Activated CD4-positive, alpha-beta T cell treated with anti-CD3 and anti-CD28 coated beads, Interleukin-2, amount 10 ng/mL, durations not matched to agents 7 days and 5 days (primary cell): Measurements from ENCODE around the gene MUSTN1. TPM values are rescaled to one million over a fixed set of nuclear protein-coding genes. Genes with fewer than 3 reads are reported as not detected.

Experiments
- CTCF ChIA-PET: fragments of 350-600 bp; sonication (Branson Sonifier 250); formaldehyde crosslinking; loops from one replicate; lab custom pipeline; 2021; ENCODE audit warnings: antibody characterized with exemption; lab: Charles Lee
- POLR2A ChIA-PET: fragments of 350-600 bp; sonication (Branson Sonifier 250); formaldehyde crosslinking; loops from one replicate; lab custom pipeline; 2021; ENCODE audit warnings: antibody characterized with exemption; lab: Charles Lee
- DNase-seq: peaks from one replicate; pipeline ENCODE4 v3.0.0-alpha.2; 2020
- H3K27ac Mint-ChIP-seq: one replicate; pipeline ENCODE4 v1.8.0; 2021; ENCODE audit warnings: mild to moderate bottlenecking, moderate library complexity, mixed read lengths
- H3K27me3 Mint-ChIP-seq: one replicate; pipeline ENCODE4 v1.8.0; 2021; ENCODE audit warnings: mixed read lengths
- H3K36me3 Mint-ChIP-seq: one replicate; pipeline ENCODE4 v1.8.0; 2021; ENCODE audit warnings: low read depth, mixed read lengths
- H3K4me1 Mint-ChIP-seq: one replicate; pipeline ENCODE4 v1.8.0; 2021; ENCODE audit warnings: mixed read lengths
- H3K4me3 Mint-ChIP-seq: one replicate; pipeline ENCODE4 v1.8.0; 2021; ENCODE audit warnings: mild to moderate bottlenecking, moderate library complexity, mixed read lengths
- H3K9me3 Mint-ChIP-seq: one replicate; pipeline ENCODE4 v1.8.0; 2021; ENCODE audit warnings: mixed read lengths
- total RNA-seq, 2 experiments: library from RNA; stranded (reverse); gene quantifications; one replicate each; pipeline ENCODE4 v1.2.3, GENCODE V29; 2021

The MUSTN1 gene
- total RNA-seq, 2 experiments from 2014 or later: 2.8 TPM; not detected in 1

DNA sequence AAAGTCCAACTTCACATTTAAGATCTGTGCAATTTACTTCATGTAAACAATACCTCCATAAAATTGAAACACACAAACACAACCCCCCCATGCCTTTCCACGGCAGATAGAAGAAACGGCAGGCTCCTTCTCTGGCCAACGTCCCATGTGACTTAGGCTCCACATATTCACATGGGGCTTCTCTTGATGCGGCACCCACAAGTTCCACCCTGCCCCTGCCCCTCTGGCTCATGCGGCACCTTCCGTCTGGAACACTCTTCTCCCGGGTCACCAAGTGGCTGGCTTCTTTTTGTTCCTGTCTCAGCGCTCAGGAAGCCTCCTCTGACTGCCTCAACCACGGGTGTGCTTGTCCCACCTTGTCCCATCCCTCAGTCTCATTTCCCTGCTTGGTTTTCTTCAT is 36.9 kb upstream of the MUSTN1 start:
- Mint-ChIP-seq H3K27me3 (no peaks in the 10 kb centered on the region), H3K9me3 (no peaks in the 10 kb centered on the region), H3K27ac (no peak overlapping the region), H3K4me1 (peaks cover 39% of the 10 kb centered on the region), H3K36me3 (no peaks in the 10 kb centered on the region), H3K4me3 (no peak overlapping the region)
- DNase-seq: no peak
- ChIA-PET POLR2A (no interaction called here), CTCF (interaction anchor here (1.3 kb wide), 1 partner anchor 22 kb away, joined by 3 read pairs; no protein-coding TSS in a partner anchor)

DNA sequence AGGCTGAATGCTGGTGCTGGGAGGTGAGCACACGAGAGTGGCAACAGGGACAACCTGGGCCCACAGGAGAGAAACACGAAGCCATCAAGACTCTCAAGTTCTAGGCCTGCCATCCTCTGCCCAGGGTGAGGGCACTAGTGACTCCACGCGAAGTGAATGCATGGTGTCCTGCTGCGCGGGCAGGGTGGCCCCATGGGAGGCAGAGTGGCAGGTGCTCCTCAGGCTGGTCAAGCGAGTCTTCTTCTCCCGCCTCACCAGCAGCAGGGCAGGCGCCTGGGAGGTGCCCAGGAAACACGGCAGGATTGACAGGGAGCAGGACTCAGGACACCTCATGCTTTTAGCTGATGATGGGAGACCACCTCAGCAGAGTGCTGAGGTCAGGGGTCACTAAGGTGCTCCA is 35.7 kb upstream of the MUSTN1 start:
- POLR2A ChIA-PET: no interaction called here
- Mint-ChIP-seq H3K4me3 (no peak overlapping the region), H3K36me3 (peaks cover 13% of the 10 kb centered on the region), H3K27me3 (no peaks in the 10 kb centered on the region), H3K27ac (no peak overlapping the region), H3K9me3 (peaks cover 9% of the 10 kb centered on the region), H3K4me1 (peaks cover 29% of the 10 kb centered on the region)
- DNase-seq: no peak
- CTCF ChIA-PET: interaction anchor here (0.6 kb wide), 1 partner anchor 10 kb away, joined by 3 read pairs; no protein-coding TSS in a partner anchor

DNA sequence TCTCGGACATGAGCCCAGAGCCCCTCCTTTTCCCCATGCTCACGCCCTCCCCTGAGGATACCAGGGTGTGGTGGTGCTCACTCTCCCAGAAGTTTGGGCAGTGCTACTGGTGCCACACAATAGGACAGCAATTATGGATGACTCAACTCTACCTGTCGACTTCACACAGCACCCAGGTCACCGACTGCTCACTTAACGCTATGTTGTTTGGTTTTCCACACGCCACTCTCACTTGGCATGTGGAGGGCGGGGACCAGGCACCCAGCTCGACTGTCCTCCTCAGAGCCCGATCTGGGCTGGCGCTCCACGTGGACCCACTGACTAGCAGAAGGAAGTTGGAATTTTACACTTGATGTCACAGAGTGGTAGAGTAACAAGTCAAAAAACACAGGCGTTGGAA is 31.6 kb upstream of the MUSTN1 start:
- Mint-ChIP-seq H3K4me1 (peaks cover 1% of the 10 kb centered on the region), H3K9me3 (peaks cover 18% of the 10 kb centered on the region), H3K27ac (no peak overlapping the region), H3K36me3 (peaks cover 38% of the 10 kb centered on the region), H3K27me3 (no peaks in the 10 kb centered on the region), H3K4me3 (no peak overlapping the region)
- CTCF ChIA-PET: no interaction called here
- POLR2A ChIA-PET: no interaction called here
- DNase-seq: no peak

DNA sequence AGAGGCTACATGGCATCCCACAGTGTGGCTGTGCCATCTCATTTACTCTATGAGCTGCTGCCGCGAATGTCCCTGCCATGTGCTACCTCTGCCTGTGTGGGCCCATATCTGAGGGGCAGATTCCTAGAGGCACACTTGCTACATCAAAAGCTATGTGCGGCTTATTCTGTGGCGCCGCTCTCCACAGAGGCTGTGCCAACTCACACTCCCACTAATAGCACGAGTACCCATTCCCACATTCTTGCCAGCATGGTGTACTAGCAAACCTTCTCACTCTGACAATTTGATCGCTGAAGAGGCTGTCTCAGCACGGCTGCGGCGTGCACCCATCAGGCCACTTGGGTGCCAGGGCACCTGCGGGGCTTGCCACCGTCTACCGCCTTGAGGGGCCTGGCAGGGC is 31.2 kb upstream of the MUSTN1 start:
- ChIA-PET POLR2A (no interaction called here), CTCF (no interaction called here)
- no peak overlapping the region for H3K4me3 Mint-ChIP-seq
- peaks cover 38% of the 10 kb centered on the region for H3K36me3 Mint-ChIP-seq
- peaks cover 18% of the 10 kb centered on the region for H3K9me3 Mint-ChIP-seq
- no peak overlapping the region for H3K27ac Mint-ChIP-seq
- no peaks in the 10 kb centered on the region for H3K4me1 Mint-ChIP-seq
- DNase-seq: no peak
- no peaks in the 10 kb centered on the region for H3K27me3 Mint-ChIP-seq

DNA sequence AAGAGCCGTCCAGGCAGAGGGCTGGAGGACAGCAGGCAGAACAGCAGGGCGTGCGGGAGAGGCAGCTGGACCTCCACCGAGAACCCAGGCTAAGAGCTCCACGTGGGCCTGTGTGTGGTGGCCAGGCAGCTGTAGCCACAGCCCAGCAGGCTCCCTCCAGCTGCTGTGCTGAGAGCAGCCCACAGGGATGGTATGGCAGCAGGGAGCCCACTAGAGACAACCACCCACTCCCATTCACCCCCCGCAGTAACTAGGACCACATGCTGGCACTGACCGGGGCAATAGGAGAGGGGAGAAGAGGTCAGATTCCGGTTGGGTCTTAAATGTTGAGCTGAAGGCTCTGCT is 25.6 kb upstream of the MUSTN1 start:
- ChIA-PET POLR2A (no interaction called here), CTCF (interaction anchor here (0.7 to 1.2 kb wide), 2 partner anchors 10 to 14 kb away, joined by 3 read pairs; no protein-coding TSS in a partner anchor)
- Mint-ChIP-seq H3K4me1 (no peaks in the 10 kb centered on the region), H3K27me3 (no peaks in the 10 kb centered on the region), H3K9me3 (peaks cover 9% of the 10 kb centered on the region), H3K4me3 (no peak overlapping the region), H3K36me3 (peaks cover 27% of the 10 kb centered on the region), H3K27ac (no peak overlapping the region)
- no peak for DNase-seq

DNA sequence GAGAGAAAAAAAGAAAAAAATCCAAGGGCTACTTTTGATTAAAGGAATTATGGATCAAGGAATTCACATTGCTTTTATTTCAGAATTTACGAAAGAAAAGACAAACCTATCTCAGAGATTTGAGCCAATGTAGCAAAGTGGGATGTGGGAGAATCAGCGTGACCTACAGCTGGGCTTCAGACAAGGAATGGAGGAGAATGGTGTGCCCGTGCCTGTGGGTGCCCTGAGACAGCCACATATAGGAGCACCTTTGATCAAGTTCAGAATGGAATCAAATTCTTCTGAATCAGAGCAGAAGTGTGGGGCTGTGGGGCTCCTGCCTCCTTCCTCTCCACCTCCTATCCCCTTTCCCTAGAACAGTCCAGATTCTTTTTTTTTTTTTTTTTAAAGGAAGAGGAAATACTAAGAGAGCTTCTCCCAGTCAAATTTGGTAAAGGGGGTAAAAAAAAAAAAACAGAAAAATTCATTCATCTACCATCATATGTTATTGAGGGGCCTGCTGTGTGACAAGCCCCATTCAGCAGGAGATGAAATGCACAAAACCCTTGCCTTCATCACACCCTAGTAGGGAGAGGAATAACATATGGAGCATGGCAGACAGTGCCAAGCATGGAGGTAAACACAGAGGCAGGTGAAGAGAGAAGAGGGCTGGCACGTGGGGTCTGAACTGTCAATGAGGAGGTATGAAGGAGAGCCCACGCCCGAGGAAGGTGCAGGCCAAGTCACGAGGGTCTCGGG is 25.0 kb upstream of the MUSTN1 start:
- no peak overlapping the region for H3K27ac Mint-ChIP-seq
- POLR2A ChIA-PET: no interaction called here

DNA sequence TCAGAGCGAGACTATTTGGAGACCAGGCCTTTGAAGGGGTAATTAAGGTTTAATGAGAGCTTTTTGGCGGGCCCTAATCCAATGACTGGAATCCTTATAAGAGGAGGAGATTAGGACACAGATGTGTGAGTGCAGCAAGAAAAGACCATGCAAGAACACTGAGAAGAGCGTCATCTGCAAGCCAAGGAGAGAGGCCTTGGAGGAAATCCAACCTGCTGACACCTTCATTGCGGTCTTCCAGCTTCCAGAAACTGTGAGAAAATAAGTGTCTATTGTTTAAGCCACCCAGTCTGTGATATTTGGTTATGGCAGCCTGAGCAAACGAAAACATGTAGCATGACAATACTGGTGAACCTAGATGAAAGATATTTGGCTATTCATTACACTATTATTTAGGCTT is 23.0 kb upstream of the MUSTN1 start:
- Mint-ChIP-seq H3K9me3 (no peaks in the 10 kb centered on the region), H3K27ac (no peak overlapping the region), H3K4me1 (no peaks in the 10 kb centered on the region), H3K4me3 (no peak overlapping the region), H3K36me3 (peaks cover 4% of the 10 kb centered on the region), H3K27me3 (no peaks in the 10 kb centered on the region)
- POLR2A ChIA-PET: no interaction called here
- DNase-seq: no peak
- CTCF ChIA-PET: no interaction called here

More for the DNA sequence above, 25.0 kb upstream of the MUSTN1 start:
- Mint-ChIP-seq H3K36me3 (peaks cover 23% of the 10 kb centered on the region), H3K4me1 (no peaks in the 10 kb centered on the region), H3K4me3 (no peak overlapping the region), H3K9me3 (peaks cover 6% of the 10 kb centered on the region), H3K27me3 (no peaks in the 10 kb centered on the region)
- DNase-seq: no peak
- CTCF ChIA-PET: interaction anchor here (0.6 to 1.2 kb wide), 3 partner anchors 14 to 186 kb away, joined by 3 read pairs; partner anchors contain the start of gene SFMBT1

DNA sequence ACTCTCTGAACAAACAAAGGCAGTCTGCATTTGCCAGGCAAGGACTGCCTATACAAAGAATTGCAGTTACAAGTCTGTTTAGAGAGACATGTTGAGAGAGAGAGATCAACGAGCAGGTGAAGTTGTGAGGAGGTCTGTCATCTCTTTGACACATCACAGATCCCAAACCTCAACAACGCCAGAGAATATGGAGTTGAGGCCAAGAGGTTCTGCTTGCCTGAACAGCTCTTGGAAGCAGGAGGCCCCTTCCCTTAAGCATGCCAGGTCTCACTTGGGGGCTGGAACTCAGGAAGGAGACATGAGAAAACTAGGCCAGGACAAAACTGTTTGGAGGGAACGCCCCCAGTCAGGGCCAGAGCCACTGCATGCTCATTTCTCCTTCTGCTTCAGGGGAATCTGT is 22.3 kb upstream of the MUSTN1 start:
- Mint-ChIP-seq H3K4me3 (no peak overlapping the region), H3K9me3 (no peaks in the 10 kb centered on the region), H3K4me1 (no peaks in the 10 kb centered on the region), H3K27ac (no peak overlapping the region), H3K27me3 (no peaks in the 10 kb centered on the region), H3K36me3 (peaks cover 4% of the 10 kb centered on the region)
- DNase-seq: no peak
- CTCF ChIA-PET: interaction anchor here (1.2 kb wide), 1 partner anchor 11 kb away, joined by 3 read pairs; no protein-coding TSS in a partner anchor
- POLR2A ChIA-PET: no interaction called here

DNA sequence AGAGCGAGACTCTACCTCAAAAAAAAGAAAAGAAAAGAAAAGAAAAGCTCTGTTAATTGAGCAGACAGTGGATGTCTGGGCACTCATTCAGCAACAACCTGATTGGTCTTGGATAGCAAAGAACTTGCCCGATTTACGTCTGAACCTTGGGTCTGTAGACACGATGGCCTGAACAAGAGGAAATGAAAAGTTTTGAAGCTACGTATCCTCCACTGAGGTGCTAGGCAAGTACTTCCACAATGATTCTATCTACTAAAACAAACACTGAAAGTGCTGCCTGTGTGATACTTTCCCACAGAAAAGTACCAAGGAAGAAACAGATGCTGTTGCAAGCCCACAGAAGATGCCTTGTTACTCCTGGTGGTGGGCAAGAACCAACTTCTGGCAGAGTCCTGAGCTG is 21.8 kb upstream of the MUSTN1 start:
- no peaks in the 10 kb centered on the region for H3K27me3 Mint-ChIP-seq
- ChIA-PET POLR2A (no interaction called here), CTCF (interaction anchor here (1.2 kb wide), 1 partner anchor 11 kb away, joined by 3 read pairs; no protein-coding TSS in a partner anchor)
- no peaks in the 10 kb centered on the region for H3K4me1 Mint-ChIP-seq
- no peaks in the 10 kb centered on the region for H3K9me3 Mint-ChIP-seq
- no peak for DNase-seq
- peaks cover 9% of the 10 kb centered on the region for H3K36me3 Mint-ChIP-seq
- H3K27ac Mint-ChIP-seq: no peak overlapping the region
- H3K4me3 Mint-ChIP-seq: no peak overlapping the region

DNA sequence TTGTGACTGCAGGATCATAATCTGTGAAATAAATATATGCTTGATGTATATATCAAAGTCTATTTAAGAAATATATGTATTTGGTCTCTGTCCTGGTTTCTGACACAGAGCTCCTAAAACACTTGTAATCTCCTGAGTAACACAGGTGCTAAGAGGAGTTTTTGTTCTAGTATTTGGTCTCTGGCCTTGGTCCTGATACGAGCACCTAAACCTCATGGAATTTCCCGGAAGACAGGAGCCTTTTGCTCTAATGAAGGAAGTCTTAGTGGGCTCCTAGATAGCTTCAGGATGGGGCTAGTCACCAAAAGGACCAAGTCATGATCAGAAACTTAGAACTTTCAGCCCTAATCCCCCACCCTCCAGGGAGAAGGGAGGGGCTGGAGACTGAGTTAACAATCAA is 19.2 kb upstream of the MUSTN1 start:
- ChIA-PET CTCF (interaction anchor here (1.3 kb wide), 1 partner anchor 16 kb away, joined by 9 read pairs; no protein-coding TSS in a partner anchor), POLR2A (no interaction called here)
- DNase-seq: no peak
- peaks cover 11% of the 10 kb centered on the region for H3K36me3 Mint-ChIP-seq
- H3K27ac Mint-ChIP-seq: no peak overlapping the region
- no peaks in the 10 kb centered on the region for H3K27me3 Mint-ChIP-seq
- no peaks in the 10 kb centered on the region for H3K4me1 Mint-ChIP-seq
- H3K4me3 Mint-ChIP-seq: no peak overlapping the region
- H3K9me3 Mint-ChIP-seq: no peaks in the 10 kb centered on the region

DNA sequence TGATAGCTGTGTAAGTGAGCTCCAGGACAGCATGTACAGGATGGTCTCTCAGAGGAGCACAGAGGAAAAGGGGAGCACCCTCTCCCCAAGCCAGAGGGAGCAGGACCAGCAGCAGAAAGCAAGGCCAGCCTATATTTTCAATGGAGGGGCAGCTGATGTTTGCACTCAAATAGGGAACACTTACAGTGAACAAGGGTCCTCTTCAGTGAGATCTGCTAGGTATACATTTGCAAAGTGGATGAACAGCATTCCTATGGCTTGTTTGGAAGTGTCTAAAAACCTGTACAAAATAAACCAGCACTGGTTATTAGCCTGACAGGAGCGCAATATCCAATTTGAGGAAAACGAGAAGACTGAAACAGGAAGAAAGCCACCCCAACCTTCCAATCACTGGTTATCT is 17.6 kb upstream of the MUSTN1 start:
- DNase-seq: no peak
- Mint-ChIP-seq H3K36me3 (peaks cover 11% of the 10 kb centered on the region), H3K9me3 (no peaks in the 10 kb centered on the region), H3K27ac (peak overlapping the region; percentile 38), H3K4me1 (no peaks in the 10 kb centered on the region), H3K27me3 (no peaks in the 10 kb centered on the region), H3K4me3 (no peak overlapping the region)
- ChIA-PET CTCF (interaction anchor here (1.0 kb wide), 1 partner anchor 81 kb away, joined by 4 read pairs; no protein-coding TSS in a partner anchor), POLR2A (no interaction called here)

DNA sequence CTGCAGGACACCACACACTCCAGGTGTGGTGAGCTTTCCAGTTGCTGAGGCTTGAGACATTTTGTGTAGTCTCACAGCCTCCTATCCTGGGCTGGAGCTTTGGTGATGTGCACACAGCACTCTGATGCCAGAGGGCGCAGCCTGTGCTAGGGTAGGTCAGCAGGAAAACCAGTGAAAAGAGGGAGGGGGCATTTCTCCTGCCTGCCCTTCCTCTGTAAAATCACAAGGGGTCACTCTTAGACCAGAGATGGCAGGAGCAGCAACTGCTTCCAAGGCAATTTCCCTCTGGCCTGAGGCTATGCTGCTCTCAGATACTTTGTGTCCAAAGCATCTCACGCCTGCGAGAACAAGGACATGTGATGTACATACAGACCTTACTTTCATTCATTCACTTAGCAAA is 16.5 kb upstream of the MUSTN1 start:
- CTCF ChIA-PET: interaction anchor here (1.2 to 2.4 kb wide), 2 partner anchors 23 to 221 kb away, joined by 3 to 7 read pairs; no protein-coding TSS in a partner anchor
- POLR2A ChIA-PET: interaction anchor here (1.0 kb wide), 1 partner anchor 12 kb away, joined by 3 read pairs; no protein-coding TSS in a partner anchor
- Mint-ChIP-seq H3K36me3 (peaks cover 13% of the 10 kb centered on the region), H3K4me3 (no peak overlapping the region), H3K9me3 (no peaks in the 10 kb centered on the region), H3K27me3 (no peaks in the 10 kb centered on the region), H3K4me1 (peaks cover 4% of the 10 kb centered on the region), H3K27ac (no peak overlapping the region)
- peak; percentile 38 for DNase-seq

DNA sequence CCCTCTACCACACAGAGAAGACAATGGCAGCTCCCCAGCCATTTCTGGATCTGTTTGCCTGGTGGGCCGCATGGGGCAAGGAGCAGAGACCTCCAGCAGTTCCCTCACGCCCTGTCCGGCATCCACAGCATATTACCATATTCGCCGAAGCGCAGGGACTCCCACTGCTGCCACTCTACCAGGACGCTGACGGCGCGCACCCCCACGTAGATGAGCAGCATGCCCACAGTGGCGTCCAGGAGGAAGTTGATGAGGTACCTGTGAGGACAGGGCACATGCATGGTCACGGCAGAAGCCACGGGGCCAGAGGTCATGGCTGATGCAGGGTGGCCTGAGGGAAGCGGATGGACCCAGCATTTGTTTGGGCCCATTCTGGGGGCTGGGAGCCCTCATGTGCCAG is 14.8 kb upstream of the MUSTN1 start:
- Mint-ChIP-seq H3K36me3 (peaks cover 10% of the 10 kb centered on the region), H3K27me3 (no peaks in the 10 kb centered on the region), H3K9me3 (no peaks in the 10 kb centered on the region), H3K4me3 (no peak overlapping the region), H3K27ac (peak overlapping the region; percentile 66), H3K4me1 (peaks cover 9% of the 10 kb centered on the region)
- no peak for DNase-seq
- ChIA-PET CTCF (interaction anchor here (1.2 to 2.4 kb wide), 3 partner anchors 11 to 260 kb away, joined by 5 to 7 read pairs (median 5); no protein-coding TSS in a partner anchor), POLR2A (no interaction called here)
